GM13976 (cell line): Measurements from ENCODE around the gene ASPM.

Experiments
- DNase-seq: peaks from one replicate; pipeline ENCODE4 v3.0.0; 2012; ENCODE audit warnings: low spot score
- in situ Hi-C: fragments of 300-500 bp; cut with MboI; formaldehyde crosslinking; loops from one replicate; pipeline ENCODE4 v1.12.0; 2022; ENCODE audit warnings: low sequenced_read_pairs, mixed read lengths, inconsistent platforms; ENCODE audit not compliant: unreplicated experiment
- TF ChIP-seq, protein P1 (sequence below): IDR thresholded peaks from 2 replicates; pipeline ENCODE4 v1.5.1; 2012; ENCODE audit warnings: borderline replicate concordance, mild to moderate bottlenecking; ENCODE audit not compliant: insufficient read depth; ENCODE audit errors: extremely low read depth, missing control alignments, control extremely low read depth

The ASPM gene

DNA sequence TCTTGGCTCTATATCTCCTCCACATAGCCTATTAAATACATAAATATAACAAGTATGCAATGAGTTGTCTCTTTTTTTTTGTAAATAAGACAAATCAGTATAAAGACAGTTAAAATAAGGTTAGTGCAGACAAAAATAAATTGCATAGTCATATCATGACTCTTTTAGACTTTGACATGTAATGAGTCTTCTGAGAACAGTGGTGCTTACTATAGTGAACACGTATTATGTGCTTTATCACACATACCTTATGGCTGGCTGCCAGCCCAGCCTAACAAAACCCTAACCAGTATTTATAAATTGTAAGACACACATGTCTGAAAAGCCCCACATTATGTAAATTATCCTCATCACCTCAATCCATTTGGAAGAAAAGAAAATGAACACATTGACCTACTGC is 50.3 kb downstream of the ASPM start:
- no peak for DNase-seq
- in situ Hi-C loops: no loop called here
- TF ChIP-seq, protein P1, sequence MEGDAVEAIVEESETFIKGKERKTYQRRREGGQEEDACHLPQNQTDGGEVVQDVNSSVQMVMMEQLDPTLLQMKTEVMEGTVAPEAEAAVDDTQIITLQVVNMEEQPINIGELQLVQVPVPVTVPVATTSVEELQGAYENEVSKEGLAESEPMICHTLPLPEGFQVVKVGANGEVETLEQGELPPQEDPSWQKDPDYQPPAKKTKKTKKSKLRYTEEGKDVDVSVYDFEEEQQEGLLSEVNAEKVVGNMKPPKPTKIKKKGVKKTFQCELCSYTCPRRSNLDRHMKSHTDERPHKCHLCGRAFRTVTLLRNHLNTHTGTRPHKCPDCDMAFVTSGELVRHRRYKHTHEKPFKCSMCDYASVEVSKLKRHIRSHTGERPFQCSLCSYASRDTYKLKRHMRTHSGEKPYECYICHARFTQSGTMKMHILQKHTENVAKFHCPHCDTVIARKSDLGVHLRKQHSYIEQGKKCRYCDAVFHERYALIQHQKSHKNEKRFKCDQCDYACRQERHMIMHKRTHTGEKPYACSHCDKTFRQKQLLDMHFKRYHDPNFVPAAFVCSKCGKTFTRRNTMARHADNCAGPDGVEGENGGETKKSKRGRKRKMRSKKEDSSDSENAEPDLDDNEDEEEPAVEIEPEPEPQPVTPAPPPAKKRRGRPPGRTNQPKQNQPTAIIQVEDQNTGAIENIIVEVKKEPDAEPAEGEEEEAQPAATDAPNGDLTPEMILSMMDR: no peak

DNA sequence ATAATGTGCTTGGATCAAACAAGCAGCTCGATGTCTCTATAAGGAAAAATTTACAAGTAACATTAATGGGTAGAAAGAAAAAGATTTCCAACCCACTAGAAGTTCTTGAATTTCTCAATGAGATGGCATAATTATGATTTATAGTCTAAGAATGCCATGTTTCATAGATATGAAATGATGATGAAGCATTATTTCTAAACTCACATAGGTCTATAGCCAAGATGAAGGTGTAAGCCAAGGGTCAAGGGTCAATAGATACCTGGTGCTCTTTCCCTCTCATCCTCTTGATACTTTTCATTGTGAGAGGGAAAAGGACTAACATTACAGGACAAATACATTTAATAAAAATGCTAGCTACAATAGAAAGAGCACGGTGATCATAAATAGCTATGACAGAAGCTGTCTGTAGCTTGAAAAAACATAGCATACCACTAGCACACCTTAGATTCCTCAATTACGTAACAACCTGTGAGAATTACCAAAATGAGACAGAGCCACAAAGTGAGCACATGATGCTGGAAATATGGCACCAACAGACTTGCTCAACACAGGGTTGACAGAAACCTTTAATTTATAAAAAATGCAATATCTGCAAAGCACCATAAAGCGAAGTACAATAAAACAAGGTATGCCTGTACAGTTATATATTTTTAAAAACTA is 53.1 kb downstream of the ASPM start:
- no peak for DNase-seq
- in situ Hi-C loops: no loop called here
- TF ChIP-seq, protein P1: no peak

DNA sequence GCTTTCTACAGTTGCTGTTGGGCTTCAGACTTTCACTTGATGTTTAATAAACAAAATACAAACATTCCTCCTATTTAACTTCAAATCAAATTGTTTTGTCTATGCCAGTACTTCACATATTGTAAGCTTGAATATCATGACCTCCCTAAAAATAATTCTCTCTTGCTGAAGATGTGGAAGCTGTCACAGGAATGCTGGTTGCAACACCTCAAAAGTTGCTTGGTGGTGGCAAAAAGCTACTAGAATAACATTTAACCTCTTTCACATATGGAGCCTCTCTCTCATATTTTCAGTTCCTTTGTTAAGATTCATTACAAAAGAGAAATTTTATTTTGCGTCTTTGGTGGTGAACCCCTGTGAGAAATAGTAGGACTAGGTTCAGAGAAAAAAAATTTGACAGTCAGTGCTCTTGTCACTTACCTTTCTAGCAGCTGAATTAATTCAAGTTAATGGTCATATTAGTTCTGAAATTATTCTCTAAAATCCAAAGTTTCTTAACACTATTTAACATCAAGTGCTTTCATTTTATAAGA is 53.9 kb downstream of the ASPM start:
- in situ Hi-C loops: no loop called here

DNA sequence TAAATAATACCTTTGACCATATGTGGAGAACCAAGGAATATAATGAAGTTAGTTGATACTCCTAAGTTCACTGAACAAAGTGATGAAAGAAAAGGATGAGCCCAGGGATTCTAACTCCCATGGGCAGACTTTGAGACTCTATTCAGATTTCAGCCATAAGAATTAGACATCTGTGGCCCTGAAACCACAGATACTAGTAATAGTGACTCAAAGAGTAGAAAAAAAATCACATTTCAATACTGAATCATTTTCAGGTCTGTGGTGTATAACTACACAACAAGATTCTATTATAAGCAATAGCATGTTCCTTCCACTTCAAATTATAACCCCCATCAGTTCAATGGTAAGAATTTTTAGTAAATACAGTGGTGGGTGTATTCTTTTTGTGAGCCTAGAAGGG is 63.0 kb downstream of the ASPM start:
- no peak for DNase-seq
- in situ Hi-C loops: no loop called here
- TF ChIP-seq, protein P1: no peak

More for the DNA sequence above, 53.9 kb downstream of the ASPM start:
- TF ChIP-seq, protein P1: no peak
- no peak for DNase-seq

DNA sequence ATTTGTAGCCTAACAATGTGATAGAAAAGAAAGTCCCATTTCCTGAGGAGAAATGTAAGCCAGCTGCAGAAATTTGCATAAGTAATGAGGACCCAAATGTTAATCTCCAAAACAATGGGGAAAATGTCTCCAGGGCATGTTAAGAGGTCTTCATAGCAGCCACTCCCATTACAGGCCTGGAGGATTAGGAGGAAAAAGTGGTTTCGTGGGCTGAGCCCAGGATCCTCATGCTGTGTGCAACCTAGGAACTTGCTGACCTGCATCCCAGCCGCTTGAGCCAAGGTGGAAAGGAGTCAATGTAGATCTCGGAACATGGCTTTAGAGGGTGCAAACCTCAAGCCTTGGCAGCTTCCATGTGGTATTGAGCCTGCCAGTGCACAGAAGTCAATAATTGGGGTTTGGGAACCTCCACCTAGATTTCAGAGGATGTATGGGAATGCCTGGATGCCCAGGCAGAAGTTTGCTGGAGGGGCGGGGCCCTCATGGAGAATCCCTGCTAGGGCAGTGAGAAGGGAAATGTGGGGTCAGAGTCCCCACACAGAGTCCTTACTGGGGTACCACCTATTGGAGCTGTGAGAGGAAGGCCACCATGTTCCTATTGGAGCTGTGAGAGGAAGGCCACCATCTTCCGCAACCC is 65.2 kb downstream of the ASPM start:
- in situ Hi-C loops: no loop called here

DNA sequence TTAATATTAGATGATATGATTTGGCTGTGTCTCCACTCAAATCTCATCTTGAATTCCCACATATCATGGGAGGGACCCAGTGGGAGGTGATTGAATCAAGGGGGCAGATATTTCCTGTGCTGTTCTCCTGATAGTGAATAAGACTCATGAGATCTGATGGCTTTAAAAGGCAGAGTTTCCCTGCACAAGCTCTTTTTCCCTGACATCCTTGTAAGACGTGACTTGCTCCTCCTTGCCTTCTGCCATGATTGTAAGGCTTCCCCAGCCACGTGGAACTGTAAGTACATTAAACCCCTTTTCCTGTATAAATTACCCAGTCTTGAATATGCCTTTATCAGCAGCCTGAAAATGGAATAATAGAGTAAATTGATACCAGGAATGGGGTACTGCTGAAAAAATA is 66.1 kb downstream of the ASPM start:
- in situ Hi-C loops: no loop called here
- DNase-seq: no peak
- TF ChIP-seq, protein P1: no peak

More for the DNA sequence above, 65.2 kb downstream of the ASPM start:
- TF ChIP-seq, protein P1: no peak
- no peak for DNase-seq

DNA sequence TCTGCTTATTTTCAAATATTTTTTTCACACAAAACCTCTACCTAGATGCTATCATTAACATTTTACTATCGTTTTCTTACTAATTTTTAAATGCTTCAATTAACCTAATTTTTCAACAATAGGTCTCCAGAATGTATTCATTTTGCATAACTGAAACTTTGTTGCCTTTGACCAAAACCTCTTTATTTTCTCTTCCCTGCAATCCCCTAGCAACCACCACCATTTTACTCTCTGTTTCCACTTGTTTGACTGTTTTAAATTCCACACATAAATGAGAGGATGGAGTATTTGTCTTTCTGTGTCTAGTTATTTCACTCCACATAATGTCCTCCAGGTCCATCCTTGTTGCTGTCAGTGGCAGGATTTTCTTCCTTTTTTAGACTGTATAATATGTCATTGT is 69.9 kb downstream of the ASPM start:
- in situ Hi-C loops: no loop called here
- DNase-seq: no peak
- TF ChIP-seq, protein P1: no peak
